A673 (cell line): ENCODE data around the gene HNRNPC. TPM values are rescaled to one million over a fixed set of nuclear protein-coding genes. Genes with fewer than 3 reads are reported as not detected.

Source experiments
- BruUV-seq: library from RNA; stranded (reverse); fragments of 400-500 nt; replicated peaks from 2 replicates; lab custom pipeline; 2021; lab: Mats Ljungman, UMichigan
- CTCF ChIA-PET: fragments of 300-600 bp; sonication (Branson Sonifier 250); formaldehyde crosslinking; loops from one replicate; lab custom pipeline; 2022; ENCODE audit warnings: antibody characterized with exemption; lab: Charles Lee
- POLR2A ChIA-PET: fragments of 300-600 bp; sonication (Branson Sonifier 250); formaldehyde crosslinking; loops from one replicate; lab custom pipeline; 2022; ENCODE audit warnings: antibody characterized with exemption; ENCODE audit not compliant: low non-redundant PET; lab: Charles Lee
- DNase-seq: peaks from one replicate; pipeline ENCODE4 v3.0.0-alpha.2; 2015; ENCODE audit warnings: low spot score
- H3K27ac ChIP-seq: fragments of 200-600 bp; sonication (generic); 2 replicates; pipeline ENCODE4 v1.5.1; 2016; ENCODE audit warnings: mixed run types, low read depth, mild to moderate bottlenecking, mixed read lengths, antibody characterized with exemption, low read length; ENCODE audit not compliant: poor library complexity, severe bottlenecking
- H3K27me3 ChIP-seq: fragments of 200-600 bp; sonication (generic); replicated peaks from 2 replicates; pipeline ENCODE4 v1.6.1; 2017; ENCODE audit warnings: mixed run types, low read depth, mild to moderate bottlenecking, mixed read lengths, antibody characterized with exemption, low read length; ENCODE audit not compliant: insufficient read depth, poor library complexity
- H3K36me3 ChIP-seq: fragments of 200-600 bp; sonication (generic); 2 replicates; pipeline ENCODE4 v1.6.1; 2016; ENCODE audit warnings: mixed run types, mild to moderate bottlenecking, mixed read lengths, antibody characterized with exemption, low read length; ENCODE audit not compliant: insufficient read depth, poor library complexity, severe bottlenecking
- H3K4me1 ChIP-seq: fragments of 200-600 bp; sonication (generic); 2 replicates; pipeline ENCODE4 v1.6.1; 2017; ENCODE audit warnings: mixed run types, mild to moderate bottlenecking, mixed read lengths, antibody characterized with exemption, low read length; ENCODE audit not compliant: insufficient read depth, poor library complexity, severe bottlenecking
- H3K4me3 ChIP-seq: fragments of 200-600 bp; sonication (generic); 2 replicates; pipeline ENCODE4 v1.5.1; 2016; ENCODE audit warnings: low read depth, mixed run types, mild to moderate bottlenecking, mixed read lengths, low read length; ENCODE audit not compliant: poor library complexity, severe bottlenecking
- H3K9me3 ChIP-seq: fragments of 200-600 bp; sonication (generic); 2 replicates; pipeline ENCODE4 v1.6.1; 2016; ENCODE audit warnings: mixed run types, low read depth, mild to moderate bottlenecking, mixed read lengths, antibody characterized with exemption, low read length; ENCODE audit not compliant: poor library complexity, severe bottlenecking
- EZH2 ChIP-seq: fragments of 200-600 bp; sonication (generic); IDR thresholded peaks from 2 replicates; pipeline ENCODE4 v1.6.1; 2017; ENCODE audit warnings: borderline replicate concordance, low read depth, mild to moderate bottlenecking, mixed read lengths, antibody characterized with exemption, low read length; ENCODE audit not compliant: poor library complexity, severe bottlenecking
- intact Hi-C: fragments of 100-400 bp; cut with micrococcal nuclease; formaldehyde crosslinking; loops from one replicate; pipeline ENCODE4 v1.10.0; 2022; ENCODE audit not compliant: unreplicated experiment
- total RNA-seq: library from RNA; stranded (reverse); gene quantifications from 2 replicates; pipeline ENCODE4 v1.2.3, GENCODE V29; 2021
- TF ChIP-seq, protein P1 (sequence below): fragments of 300-800, 200-600 bp; sonication (generic); conservative IDR thresholded peaks from 2 replicates; pipeline ENCODE4 v1.5.1; 2017; ENCODE audit warnings: low read depth, mild to moderate bottlenecking, antibody characterized with exemption, low read length, moderate library complexity, mixed read lengths

HNRNPC gene
- total RNA-seq, 1 experiment from 2014 or later: 949 TPM

DNA sequence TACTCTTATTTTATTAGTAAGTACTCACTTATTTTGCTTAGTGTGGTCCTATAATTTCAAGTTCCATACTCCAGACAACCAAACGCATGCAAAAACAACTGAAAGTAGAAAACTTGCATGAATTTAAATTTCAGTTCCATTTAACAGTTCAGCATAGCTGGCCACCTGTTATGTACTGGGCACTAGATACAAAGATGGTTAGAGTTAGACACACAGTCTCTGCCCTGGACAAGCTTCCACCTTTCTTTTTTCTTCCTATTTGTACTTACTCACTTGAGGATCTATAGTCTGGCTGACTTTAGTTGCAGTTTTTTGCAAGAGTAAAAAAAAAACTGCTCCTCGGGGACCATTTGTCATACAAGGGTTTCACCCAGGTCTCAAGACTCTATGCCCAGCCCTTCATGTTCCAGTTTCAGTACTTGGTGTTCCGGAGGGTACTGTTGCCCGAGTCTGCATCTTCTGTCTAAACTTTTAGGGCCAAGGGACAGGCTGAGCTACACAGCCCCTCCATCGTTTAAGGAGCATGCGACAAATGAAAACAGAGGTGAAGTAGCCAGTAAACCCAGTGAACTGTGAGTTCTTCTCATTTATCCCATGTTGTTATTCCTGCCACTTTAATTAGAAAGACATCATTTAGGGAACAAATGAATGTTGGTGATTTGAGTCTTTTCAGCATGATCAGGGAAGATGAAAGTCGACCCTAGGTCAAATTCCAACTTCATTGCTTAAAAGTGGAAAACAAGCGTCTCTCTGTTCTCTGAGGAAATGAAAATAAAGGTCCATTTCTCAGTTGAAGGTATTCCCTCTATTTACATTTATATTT lies 33.0 kb upstream of the HNRNPC start:
- Histone ChIP-seq H3K36me3 (no peaks in the 10 kb centered on the region), H3K27me3 (no peaks in the 10 kb centered on the region), H3K9me3 (no peaks in the 10 kb centered on the region), H3K4me1 (no peaks in the 10 kb centered on the region), H3K27ac (no peak overlapping the region), H3K4me3 (no peak overlapping the region)
- no TSS peak for BruUV-seq
- intact Hi-C loops: no loop called here
- CTCF ChIA-PET: no interaction called here
- TF ChIP-seq EZH2: no peak
- TF ChIP-seq, protein P1, sequence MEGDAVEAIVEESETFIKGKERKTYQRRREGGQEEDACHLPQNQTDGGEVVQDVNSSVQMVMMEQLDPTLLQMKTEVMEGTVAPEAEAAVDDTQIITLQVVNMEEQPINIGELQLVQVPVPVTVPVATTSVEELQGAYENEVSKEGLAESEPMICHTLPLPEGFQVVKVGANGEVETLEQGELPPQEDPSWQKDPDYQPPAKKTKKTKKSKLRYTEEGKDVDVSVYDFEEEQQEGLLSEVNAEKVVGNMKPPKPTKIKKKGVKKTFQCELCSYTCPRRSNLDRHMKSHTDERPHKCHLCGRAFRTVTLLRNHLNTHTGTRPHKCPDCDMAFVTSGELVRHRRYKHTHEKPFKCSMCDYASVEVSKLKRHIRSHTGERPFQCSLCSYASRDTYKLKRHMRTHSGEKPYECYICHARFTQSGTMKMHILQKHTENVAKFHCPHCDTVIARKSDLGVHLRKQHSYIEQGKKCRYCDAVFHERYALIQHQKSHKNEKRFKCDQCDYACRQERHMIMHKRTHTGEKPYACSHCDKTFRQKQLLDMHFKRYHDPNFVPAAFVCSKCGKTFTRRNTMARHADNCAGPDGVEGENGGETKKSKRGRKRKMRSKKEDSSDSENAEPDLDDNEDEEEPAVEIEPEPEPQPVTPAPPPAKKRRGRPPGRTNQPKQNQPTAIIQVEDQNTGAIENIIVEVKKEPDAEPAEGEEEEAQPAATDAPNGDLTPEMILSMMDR: no peak
- no peak for DNase-seq
- POLR2A ChIA-PET: no interaction called here

DNA sequence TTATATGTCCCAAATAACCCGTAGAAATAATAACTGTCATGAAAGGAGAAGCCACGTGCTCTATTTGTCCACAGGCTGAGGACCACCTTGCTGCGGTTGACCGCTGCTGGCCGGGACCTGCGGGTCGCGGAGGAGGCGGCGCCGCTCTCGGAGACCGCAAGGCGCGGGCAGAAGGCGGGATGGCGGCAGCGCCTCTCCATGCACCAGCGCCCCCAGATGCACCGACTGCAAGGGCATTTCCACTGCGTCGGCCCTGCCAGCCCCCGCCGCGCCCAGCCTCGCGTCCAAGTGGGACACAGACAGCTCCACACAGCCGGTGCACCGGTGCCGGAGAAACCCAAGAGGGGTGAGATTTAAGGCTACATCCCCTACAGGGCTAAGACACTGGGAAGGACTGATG lies 31.6 kb upstream of the HNRNPC start:
- Histone ChIP-seq H3K4me1 (no peaks in the 10 kb centered on the region), H3K4me3 (peak overlapping the region; percentile 42), H3K36me3 (no peaks in the 10 kb centered on the region), H3K9me3 (no peaks in the 10 kb centered on the region), H3K27ac (no peak overlapping the region), H3K27me3 (no peaks in the 10 kb centered on the region)
- POLR2A ChIA-PET: interaction anchor here (0.6 kb wide), 1 partner anchor 15 kb away, joined by 5 read pairs; no protein-coding TSS in a partner anchor
- peak; percentile 40 for DNase-seq
- no peak for TF ChIP-seq EZH2
- CTCF ChIA-PET: no interaction called here
- BruUV-seq: no TSS peak
- intact Hi-C loops: no loop called here

- Histone ChIP-seq H3K27me3 (no peaks in the 10 kb centered on the region), H3K27ac (no peak overlapping the region), H3K4me1 (no peaks in the 10 kb centered on the region), H3K4me3 (no peak overlapping the region), H3K9me3 (no peaks in the 10 kb centered on the region), H3K36me3 (no peaks in the 10 kb centered on the region)
- no TSS peak for BruUV-seq
- CTCF ChIA-PET: no interaction called here
- no peak for DNase-seq
- TF ChIP-seq EZH2: no peak
- TF ChIP-seq, protein P1: no peak
- POLR2A ChIA-PET: no interaction called here
- intact Hi-C loops: no loop called here
These were observed 30.4 kb upstream of the HNRNPC start for GRCh38 chr14:21299562-21300130.
